Stimulated activated CD4-positive, alpha-beta T cell treated with anti-CD3 and anti-CD28 coated beads, Interleukin-1b, Interleukin-23, amount 100 ng/mL, for 4 hours (primary cell): ENCODE measurements around the gene BABAM2.

ENCODE experiments used
- DNase-seq, 2 donors: peaks; one replicate each; pipeline ENCODE4 v3.0.0-alpha.2; 2020; ENCODE audit warnings: low read depth in 2 of 2

The BABAM2 gene

DNA sequence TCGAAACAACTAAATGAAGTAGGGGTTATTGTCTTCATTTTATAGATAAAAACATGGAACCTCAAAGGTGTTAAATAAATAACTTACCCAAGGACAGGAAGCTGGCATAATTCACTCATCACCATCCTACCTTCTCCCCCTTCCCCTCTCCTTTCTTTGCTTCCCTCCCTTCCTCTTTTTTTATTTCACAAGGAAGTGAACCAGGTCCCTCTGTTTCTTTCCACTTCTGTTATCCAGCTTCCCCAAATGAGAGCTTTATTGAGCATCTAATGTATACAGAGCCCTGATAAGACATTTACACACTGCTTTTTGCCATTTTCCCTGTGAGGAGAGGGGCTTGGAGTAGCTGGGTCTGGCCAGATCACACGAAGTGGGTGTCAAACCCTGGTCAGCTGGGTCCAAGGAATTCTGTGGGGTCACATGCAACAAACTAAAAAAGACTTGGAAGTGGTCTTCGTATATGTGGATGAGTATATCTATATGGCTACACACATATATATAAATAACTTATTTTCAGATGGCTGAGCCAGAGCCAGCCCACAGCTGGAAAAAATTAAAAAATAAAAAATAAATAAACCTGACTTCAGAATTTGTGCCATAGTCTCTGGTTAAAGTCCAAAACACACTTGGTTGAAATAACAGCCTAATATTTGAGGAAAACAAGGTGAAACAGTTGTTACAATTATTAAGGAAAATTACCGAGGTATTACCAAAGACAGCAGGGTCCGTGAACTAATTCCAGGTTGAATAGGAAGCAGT lies 452.8 kb downstream of the BABAM2 start:
- no peak for DNase-seq

- no peak for DNase-seq
These were observed 453.6 kb downstream of the BABAM2 start for GRCh38 chr2:28343971-28344715.

GRCh38 chr2:28344756-28345373 lies 454.3 kb downstream of the BABAM2 start:
- DNase-seq: no peak

GRCh38 chr2:28345619-28346018 lies 455.1 kb downstream of the BABAM2 start:
- DNase-seq: no peak

GRCh38 chr2:28346587-28346986 lies 456.1 kb downstream of the BABAM2 start:
- DNase-seq: no peak

DNA sequence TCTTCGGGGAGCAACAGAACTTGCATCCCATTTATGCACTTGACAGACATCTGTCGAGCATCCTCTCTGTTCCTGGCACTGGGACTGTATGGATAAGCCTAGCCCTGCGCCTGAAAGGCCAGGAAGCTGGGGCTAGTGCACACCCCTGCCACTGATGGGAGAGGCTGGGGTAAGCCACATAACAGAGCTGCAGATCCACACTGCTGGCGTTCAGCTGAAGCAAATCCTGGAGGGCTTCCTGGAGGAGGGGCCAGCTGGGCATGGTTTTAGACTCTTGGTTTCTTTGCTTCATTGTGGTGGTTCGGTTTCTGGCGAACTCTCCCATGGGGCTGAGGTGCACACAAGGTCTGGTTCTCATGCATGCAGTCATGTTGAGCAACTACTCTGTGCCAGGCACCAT lies 456.7 kb downstream of the BABAM2 start:
- no peak for DNase-seq

- no peak for DNase-seq
These were observed 457.1 kb downstream of the BABAM2 start for GRCh38 chr2:28347596-28347995.

- peak; percentile 16 to 20 for DNase-seq
These were observed 457.6 kb downstream of the BABAM2 start for GRCh38 chr2:28348149-28348567.

DNA sequence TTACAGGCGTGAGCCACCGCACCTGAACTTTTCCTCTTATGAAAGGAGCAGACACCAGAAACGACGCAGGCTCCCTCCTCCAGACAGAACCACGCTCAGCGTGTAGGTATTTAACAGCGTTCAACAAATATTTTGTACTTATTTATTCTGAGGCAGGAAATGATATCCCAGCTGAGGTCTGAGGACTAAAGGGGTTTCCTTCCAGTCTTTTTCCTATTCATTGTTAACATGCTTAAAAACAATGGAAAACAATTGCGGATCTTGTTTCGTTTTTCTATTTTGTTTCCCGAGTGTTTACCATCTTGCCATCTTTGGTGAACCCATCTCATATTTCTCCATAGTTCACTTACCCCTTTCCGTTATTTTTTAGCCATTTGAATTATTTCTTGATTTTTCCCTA lies 458.4 kb downstream of the BABAM2 start:
- no peak for DNase-seq

- DNase-seq: no peak
These were observed 459.1 kb downstream of the BABAM2 start for GRCh38 chr2:28349546-28350165.

DNA sequence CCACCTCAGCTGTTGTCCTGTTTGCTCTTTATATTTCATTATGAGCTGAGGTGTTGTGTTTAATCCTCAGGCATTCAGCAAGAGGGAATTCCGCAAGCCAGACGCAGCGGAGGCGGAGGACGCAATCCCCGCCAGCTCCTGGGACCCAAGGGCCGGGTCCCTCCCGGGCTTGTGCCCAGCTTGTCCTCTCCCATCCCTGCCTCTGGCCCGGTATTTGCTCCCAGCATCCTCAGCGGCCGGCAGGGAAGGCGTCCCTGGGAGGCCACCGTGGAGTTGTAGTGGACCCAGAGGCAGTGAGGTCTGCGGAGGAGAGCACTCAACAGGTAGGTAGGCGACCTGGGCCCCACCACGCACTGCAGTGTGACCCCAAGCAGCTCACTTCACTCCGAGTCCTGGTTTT lies 459.7 kb downstream of the BABAM2 start:
- DNase-seq: no peak

DNA sequence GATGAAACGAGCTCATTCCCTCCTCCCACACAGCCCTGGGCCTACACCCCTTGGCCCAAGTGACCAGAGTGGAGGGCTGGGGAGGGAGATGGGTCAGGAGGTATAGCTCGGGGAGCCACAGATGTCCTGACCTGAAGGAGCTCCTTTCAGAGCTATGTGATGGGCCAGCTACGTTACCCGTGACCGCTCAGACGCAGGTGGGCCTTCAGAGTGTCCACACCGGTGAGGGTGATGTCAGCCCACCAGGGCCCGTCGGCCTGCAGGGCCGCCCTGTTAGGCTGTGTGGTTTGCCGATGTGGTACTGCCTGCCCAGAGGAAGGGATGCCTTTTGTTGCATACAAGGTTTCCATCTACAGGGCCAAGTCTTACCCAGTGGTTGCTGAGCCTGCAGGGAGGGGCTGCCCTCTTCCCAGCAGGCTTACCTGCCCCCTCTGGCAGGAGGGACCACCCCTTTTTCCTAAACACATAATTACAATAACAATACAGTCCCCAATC lies 460.3 kb downstream of the BABAM2 start:
- no peak for DNase-seq

- DNase-seq: no peak
These were observed 461.1 kb downstream of the BABAM2 start for GRCh38 chr2:28351621-28352020.

DNA sequence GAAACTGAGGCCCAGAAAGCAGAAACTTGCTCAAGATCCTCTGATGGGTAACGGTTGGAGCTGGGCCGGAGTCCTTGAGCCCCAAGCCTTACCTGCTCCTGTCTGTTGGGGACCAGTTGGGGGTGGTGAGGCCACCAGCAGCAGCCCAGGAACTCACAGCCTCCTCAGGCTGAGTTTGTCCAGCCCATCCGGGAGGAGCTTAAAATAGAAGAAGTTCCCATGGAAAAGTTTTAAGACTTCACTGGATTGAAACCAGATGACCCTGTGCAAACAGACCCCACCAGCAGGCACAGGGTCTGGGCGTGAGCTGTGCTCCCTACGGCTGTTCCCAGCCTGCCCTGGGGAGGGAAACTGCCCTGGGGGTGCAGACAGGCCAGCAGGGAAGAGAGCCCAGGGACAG lies 461.6 kb downstream of the BABAM2 start:
- no peak for DNase-seq

DNA sequence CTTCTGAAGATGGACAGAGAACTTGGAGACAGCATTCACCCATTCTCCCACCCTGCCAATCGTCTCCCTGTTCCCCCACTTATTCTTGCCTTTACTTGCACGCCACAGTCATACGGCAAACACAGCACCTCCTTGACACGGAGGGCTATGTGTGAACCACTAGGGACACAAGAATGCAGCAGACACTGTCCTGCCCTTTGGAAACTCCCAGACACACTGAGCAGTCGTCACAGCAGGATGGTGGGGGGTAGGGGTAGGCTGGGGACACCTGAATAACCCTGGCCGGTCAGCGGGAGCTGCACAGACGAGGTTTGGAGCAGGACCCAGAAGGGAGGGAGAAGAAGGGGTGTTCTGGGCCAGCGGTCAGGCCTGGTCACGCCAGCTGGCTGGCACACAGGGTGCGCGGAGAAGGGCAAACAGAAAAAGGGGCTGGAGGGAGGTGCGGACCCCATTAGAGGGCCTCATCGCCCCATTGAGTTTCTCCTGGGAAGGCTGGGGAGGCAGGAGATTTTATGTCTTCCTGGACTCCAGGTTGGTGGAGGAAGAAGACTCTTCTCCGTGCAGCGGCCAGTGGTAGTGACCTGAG lies 462.2 kb downstream of the BABAM2 start:
- DNase-seq: no peak

DNA sequence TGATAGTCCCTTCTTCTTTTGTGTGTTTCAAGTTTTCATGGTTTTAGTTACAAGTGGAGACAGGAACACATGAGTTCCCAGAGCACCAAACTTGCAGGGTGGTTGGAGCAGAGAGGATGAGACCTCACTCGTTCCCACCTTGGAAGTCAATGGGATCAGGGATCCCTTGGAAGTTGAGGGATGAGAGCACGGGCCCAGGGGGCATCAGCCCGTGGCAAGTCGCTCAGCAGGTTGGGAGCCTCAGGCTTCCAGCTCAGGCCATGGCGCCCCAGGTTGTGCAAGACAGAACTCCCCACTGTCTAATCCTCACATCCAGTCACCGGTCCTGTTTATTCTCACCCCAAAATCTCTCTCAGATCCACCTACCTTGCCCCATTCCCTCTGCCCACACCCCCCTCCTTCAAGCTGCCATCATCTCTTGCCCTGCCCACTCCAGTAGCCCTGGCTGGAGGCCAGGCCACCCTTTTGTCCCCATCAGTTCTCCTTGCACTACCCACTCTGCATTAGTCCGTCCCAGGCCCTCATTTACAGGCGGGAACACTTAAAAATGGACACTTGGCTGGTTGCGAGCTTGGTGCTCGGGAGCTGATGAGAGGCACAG lies 464.5 kb downstream of the BABAM2 start:
- no peak for DNase-seq

GRCh38 chr2:28355521-28356094 lies 465.1 kb downstream of the BABAM2 start:
- DNase-seq: no peak

- DNase-seq: peak in 1 of 2 donors; percentile 19
These were observed 465.8 kb downstream of the BABAM2 start for GRCh38 chr2:28356095-28356911.

GRCh38 chr2:28357055-28357454 lies 466.5 kb downstream of the BABAM2 start:
- DNase-seq: no peak
